ENCODE measurements around the gene WRAP73.

WRAP73 gene

DNA sequence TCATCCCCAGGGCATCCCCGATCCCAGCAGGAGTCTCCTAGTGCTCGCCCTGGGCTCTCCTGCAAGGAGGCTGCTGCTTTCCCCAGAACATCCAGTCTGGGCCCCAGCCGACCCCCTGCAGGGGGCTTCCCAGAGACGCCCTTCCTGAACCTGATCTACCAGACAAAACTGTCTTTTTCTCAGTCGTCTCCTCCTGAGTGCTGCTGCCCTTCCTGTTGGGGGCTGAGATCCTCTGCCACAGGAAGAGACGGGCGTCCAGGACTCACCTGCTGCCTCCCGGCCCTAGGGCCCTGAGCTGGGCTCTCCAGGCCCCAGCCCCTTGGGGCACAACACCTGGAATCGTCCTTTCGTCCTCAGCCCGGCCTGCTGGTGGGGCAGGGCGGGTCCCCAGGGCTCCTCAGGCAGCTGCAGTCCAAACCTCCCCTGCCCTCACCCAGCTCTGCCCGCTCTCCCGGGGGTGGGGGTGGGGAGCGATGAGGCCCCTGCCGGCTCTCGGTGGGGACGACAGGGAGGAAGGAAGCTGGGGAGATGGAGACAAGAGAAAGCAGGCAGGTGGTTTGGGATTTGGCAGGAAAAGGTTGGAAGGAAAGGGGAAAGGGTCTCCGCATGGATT, 39.3 kb upstream of the WRAP73 start:
- no peak overlapping the region for H3K4me3 ChIP-seq (ENCODE audit: low read depth, low read length)
- no peak for DNase-seq (ENCODE audit: low read depth)
- in situ Hi-C loops (cut with HindIII; ENCODE audit: low sequenced_read_pairs): no loop called here
- TF ChIP-seq, protein P1, sequence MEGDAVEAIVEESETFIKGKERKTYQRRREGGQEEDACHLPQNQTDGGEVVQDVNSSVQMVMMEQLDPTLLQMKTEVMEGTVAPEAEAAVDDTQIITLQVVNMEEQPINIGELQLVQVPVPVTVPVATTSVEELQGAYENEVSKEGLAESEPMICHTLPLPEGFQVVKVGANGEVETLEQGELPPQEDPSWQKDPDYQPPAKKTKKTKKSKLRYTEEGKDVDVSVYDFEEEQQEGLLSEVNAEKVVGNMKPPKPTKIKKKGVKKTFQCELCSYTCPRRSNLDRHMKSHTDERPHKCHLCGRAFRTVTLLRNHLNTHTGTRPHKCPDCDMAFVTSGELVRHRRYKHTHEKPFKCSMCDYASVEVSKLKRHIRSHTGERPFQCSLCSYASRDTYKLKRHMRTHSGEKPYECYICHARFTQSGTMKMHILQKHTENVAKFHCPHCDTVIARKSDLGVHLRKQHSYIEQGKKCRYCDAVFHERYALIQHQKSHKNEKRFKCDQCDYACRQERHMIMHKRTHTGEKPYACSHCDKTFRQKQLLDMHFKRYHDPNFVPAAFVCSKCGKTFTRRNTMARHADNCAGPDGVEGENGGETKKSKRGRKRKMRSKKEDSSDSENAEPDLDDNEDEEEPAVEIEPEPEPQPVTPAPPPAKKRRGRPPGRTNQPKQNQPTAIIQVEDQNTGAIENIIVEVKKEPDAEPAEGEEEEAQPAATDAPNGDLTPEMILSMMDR (IDR thresholded peaks at IDR 0.05; ENCODE audit: low read depth, low read length, missing control alignments): no peak

DNA sequence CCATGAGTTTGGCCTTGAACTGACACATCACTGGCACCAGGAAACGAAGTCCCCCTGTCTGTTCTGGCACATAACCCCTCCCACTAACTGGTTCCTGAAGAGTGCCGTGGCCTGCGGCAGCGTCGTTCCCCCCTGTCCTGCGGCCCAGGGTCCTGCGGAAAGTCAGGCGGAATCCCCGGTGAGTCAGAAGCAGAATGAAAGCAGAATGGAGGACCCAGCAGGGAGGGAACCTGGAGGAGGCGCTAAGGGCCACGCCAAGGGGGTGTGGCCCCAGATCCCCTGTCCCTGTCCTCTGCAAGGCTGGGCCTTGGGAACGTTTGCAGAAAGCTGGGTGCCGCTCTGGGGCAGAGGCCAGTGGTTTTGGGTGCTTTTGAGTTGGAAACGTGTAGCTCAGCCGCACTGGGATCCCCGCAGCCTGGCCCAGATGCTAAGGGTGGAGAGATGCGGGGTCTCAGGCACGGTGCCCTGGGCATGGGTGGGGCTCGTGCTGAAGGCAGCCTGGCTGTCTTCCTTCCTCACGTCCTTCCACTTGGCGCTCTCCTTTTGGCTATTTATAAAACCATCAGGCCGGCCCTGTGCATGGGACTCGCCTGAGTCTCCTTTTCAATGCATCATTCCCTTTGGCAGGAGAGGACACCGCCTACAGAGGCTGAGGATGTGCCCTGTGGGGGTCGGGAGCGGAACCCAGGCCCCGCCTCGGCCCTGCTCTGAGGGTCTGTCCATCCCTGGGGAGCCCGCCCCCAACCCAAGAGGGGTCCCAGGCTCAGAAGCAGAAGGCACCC, 38.6 kb upstream of the WRAP73 start:
- H3K4me3 ChIP-seq (ENCODE audit: low read depth, low read length): no peak overlapping the region
- DNase-seq (ENCODE audit: low read depth): no peak
- TF ChIP-seq, protein P1 (IDR thresholded peaks at IDR 0.05; ENCODE audit: low read depth, low read length, missing control alignments): no peak
- in situ Hi-C loops (cut with HindIII; ENCODE audit: low sequenced_read_pairs): no loop called here

DNA sequence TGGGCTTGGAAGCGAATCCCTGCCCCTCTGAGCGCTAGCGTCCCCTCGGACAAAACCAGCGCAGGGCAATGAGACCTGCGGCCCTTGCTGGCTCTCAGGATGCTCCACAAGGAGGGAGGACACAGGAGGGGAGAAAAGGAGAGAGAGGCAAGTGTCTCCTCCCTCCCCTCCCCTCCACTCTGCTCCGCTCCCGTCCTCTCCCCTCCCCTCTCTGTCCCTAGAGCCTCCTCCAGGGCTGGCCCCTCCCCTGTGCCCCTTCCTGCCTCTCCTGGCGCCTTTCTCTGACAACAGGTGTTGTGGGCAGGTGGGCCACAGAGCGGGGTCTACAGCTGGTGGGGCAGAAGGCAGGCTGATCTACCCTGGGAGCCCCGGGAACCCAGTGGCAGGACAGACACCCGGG, 37.6 kb upstream of the WRAP73 start:
- TF ChIP-seq, protein P1 (IDR thresholded peaks at IDR 0.05; ENCODE audit: low read depth, low read length, missing control alignments): no peak
- H3K4me3 ChIP-seq (ENCODE audit: low read depth, low read length): no peak overlapping the region
- in situ Hi-C loops (cut with HindIII; ENCODE audit: low sequenced_read_pairs): no loop called here
- DNase-seq (ENCODE audit: low read depth): no peak

DNA sequence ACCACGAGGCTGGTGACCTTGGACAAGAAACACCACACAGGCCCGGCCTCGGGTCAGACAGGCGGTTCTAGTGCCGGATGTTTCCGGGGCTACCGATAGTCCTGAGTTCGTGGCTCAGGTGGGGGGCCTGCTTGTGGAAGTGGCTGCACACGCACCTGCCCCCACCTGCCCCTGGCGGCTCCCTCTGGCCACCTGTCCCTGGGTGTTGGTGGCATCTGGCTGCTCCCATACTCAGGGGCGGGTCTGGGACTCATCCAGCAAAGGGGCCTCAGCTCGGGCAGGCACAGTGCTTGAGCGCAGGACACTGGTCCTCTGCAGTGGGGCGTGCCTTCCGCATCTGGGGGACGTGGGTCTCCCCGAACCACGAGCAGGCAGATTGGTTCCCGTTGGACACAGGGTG, 36.0 kb upstream of the WRAP73 start:
- DNase-seq (ENCODE audit: low read depth): no peak
- in situ Hi-C loops (cut with HindIII; ENCODE audit: low sequenced_read_pairs): no loop called here
- H3K4me3 ChIP-seq (ENCODE audit: low read depth, low read length): no peak overlapping the region
- TF ChIP-seq, protein P1 (IDR thresholded peaks at IDR 0.05; ENCODE audit: low read depth, low read length, missing control alignments): no peak

DNA sequence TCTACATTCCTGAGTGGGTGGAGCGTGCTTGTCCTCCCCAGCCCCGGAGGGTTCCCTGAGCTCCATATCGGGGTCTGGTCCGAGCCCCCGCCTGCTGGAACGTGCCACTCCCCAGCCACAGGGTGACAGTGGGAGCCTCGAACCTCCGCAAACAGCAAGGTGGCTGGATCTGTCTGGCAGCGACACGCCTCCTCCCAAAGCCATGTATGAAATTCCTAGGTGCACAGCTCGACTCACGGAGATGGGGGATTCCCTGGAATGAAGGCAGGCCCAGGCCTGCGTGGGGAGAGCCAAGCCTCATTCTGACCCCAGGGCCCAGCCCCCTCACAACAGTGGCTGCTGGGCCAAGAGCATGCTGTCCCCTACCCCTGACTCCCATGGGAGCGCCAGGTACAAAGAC, 35.3 kb upstream of the WRAP73 start:
- in situ Hi-C loops (cut with HindIII; ENCODE audit: low sequenced_read_pairs): no loop called here

DNA sequence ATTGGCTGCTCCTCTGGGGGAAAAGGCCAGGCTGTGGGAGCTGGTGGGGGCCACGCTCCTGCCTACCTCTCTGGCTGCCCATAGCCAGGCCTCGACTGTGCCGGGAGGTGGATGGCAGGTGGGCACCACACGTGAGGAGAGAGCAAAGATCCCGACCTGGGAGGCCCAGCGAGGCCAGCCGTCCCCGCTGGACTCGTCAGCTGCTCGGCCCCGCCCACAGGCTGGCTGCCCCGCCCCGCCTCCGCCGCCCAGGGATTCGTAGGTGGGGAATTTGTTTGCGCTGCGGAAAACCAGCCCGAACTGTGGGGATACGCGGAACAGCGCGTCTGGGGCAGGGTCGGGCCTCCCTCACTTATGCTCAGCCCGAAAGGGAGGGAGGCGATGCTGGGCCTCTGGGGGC, 34.1 kb upstream of the WRAP73 start:
- in situ Hi-C loops (cut with HindIII; ENCODE audit: low sequenced_read_pairs): no loop called here
- DNase-seq (ENCODE audit: low read depth): no peak
- no peak overlapping the region for H3K4me3 ChIP-seq (ENCODE audit: low read depth, low read length)
- TF ChIP-seq, protein P1 (IDR thresholded peaks at IDR 0.05; ENCODE audit: low read depth, low read length, missing control alignments): no peak

More for the DNA sequence above, 35.3 kb upstream of the WRAP73 start:
- DNase-seq (ENCODE audit: low read depth): no peak
- TF ChIP-seq, protein P1 (IDR thresholded peaks at IDR 0.05; ENCODE audit: low read depth, low read length, missing control alignments): no peak
- no peak overlapping the region for H3K4me3 ChIP-seq (ENCODE audit: low read depth, low read length)
